NCI-H1417 treated with DMSO at 0.1 percent for 48 hours (cell line): ENCODE data around the gene APRT.

Experiments used
- DNase-seq: peaks from one replicate; lab custom pipeline; 2025; lab: John Stamatoyannopoulos, UW

Gene APRT

GRCh38 chr16:88807626-88808453 is 3.9 kb downstream of the APRT start:
- DNase-seq, result no peak

DNA sequence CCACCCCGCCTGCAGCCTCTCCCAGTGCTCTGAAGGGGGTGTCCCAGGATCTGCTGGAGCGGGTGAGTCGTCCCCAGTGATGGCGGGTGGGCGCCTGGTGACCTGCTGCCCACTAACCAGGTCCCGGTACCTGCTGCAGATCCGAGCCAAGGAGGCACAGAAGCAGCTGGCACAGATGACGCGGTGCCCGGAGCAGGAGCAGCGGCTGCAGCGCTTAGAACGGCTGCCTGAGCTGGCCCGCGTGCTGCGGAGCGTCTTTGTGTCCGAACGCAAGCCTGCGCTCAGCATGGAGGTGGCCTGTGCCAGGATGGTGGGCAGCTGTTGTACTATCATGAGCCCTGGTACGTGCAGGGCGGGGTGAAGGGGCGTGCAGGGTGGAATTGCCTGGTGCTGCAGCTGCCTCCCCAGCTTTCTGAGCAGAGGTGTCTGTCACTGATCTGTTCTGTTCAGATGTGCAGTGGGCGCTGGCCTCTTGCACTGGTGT is 4.5 kb downstream of the APRT start:
- no peak for DNase-seq

- DNase-seq, result no peak
These were observed 5.1 kb downstream of the APRT start for GRCh38 chr16:88806491-88807111.

DNA sequence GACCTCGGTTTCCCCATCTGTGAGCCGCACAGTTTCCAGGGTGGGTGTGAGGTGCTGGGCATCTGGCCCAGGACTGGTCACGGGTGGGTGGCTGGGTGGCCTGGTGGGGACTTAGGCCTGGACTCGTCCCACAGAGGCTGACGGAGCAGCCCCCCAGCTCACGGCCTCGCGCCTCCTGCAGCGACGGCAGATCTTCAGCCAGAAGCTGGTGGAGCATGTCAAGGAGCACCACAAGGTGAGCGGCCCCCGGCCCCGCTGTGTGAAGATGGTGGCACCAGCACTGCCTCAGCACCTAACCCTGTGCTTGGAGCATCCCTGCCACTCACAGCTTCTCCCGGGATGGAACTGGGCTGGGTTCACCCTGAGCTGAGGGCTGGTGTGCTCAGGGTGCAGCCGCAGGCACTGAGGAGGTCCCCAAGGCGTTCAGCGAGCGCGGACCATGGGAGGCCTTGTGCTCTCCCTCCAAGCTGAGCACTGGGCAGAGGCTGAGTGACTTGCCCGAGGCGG is 5.8 kb downstream of the APRT start:
- no peak for DNase-seq

- DNase-seq, result no peak
These were observed 6.4 kb downstream of the APRT start for GRCh38 chr16:88805340-88805715.

GRCh38 chr16:88804552-88805339 is 7.0 kb downstream of the APRT start:
- no peak for DNase-seq

DNA sequence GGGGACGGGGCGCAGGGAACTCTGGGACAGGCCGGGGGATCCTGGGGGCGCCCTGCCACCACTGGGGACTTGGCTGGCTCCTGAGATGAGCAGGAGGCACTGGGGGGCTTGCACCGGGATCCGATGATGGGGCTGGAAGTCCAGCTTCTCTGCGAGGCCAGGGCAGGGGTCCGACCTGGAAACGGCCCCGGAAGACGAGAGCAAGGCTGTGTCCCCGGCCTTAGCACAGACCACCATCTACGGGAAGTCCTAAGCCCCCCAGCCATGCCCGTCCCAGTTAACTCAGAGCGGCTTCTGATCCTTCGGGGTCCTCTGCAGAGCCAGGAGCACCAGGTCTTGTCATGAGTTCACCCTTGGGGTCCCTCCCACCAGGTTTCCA is 7.6 kb downstream of the APRT start:
- no peak for DNase-seq

GRCh38 chr16:88803264-88803987 is 8.3 kb downstream of the APRT start, which contains the start of gene CDT1:
CDT1 (plus strand) TSS chr16:88803789; CDS start chr16:88803832, 43 bp downstream.
- DNase-seq, result peak; percentile 37

- DNase-seq, result no peak
These were observed 11.5 kb downstream of the APRT start for GRCh38 chr16:88800277-88800592.

DNA sequence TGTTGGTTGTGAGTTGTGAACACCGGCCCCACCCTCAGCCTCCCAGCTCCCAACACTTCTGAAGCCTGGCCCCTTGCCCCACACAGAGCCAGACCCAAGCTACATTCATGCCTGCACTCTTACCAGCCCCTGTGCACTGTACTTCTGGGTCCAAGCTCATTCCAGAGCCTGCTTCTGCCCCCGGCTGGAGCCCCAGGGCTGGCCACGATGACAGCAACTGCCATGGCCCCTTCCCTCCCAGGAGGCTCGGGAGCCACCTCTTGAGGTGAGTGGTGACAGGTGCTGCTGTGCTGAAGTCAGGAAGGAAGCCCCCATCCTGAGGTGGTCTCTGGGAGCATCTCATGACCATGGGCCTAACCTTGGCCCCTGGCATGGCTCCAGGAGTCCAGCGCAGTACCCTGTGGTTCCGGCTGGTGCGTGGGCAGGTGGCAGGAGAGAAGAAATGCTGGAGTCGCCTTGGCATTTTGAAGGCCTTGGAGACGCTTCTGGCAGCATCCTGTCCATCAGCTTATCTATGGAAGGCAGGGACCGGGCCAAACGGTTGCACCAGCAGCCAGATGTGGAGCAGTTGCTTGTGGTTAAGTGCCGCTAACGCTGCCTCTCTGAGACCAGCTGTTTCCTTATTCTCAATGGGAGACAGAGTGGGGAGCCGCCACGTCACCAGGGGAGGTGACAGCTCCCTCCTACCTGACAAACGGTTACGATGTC is 12.0 kb downstream of the APRT start:
- no peak for DNase-seq

GRCh38 chr16:88798772-88799455 is 12.8 kb downstream of the APRT start:
- no peak for DNase-seq

GRCh38 chr16:88798073-88798472 is 13.7 kb downstream of the APRT start:
- DNase-seq, result no peak

GRCh38 chr16:88796278-88796677 is 15.4 kb downstream of the APRT start:
- DNase-seq, result no peak

GRCh38 chr16:88793251-88793954 is 18.3 kb downstream of the APRT start:
- no peak for DNase-seq

GRCh38 chr16:88792668-88793250 is 19.0 kb downstream of the APRT start:
- no peak for DNase-seq

GRCh38 chr16:88792078-88792550 is 19.6 kb downstream of the APRT start:
- DNase-seq, result no peak

DNA sequence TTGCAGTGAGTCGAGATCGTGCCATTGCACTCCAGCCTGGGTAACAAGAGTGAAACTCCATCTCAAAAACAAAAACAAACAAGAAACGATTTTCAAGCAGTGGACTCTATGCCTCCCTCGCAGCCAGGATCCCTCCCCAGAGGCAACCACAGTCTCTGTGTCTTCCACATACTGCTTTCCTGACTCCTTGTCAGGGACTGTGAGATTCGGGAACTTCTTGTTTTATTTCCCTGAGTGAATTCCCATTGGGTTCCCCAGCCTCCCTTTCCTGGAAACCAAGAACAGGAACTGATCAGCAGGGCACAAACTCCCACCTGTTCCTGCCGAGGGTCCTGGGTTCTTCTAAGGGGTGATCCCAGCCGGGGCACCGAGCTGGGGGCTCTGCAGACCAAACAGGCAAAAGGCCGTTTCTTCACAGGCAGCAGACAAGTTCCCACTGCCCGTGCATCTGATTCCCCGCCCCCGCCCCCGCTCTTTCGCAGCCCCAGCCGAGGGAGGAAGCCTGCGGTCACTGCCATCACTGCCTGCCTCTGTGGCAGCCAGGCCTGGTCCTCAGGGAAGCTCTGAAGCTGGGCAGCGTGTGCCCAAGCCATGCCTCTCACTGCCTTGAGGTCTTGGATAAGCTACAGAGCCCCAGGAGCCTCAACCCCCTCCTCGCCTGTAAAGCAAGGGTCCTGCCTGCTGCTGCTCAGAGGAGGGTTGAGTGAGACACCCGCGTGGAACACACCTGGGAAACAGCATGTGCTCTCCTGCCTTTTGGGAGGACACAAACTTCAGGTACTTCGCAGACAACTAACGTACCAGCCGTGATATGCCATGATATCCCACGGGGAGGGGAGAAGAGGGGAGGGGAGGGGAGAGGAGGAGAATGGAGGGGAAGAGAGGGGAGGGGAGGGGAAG is 21.2 kb downstream of the APRT start:
- no peak for DNase-seq

DNA sequence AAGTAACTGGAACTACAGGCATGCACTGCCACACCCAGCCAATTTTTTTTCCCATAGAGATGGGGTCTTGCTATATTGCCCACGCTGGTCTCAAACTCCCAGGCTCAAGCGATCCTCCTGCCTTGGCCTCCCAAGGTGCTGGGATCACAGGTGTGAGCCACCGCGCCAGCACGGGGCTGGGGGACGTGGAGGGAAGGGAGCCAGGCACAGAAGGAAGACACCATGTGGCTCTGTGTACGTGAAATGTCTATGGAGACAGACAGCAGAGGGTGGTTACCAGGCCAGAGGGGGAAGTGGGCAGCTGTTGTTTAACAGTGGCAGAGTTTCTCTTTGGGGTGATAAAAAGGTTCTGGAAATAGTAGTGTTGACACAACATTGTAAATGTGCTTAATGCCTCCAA is 22.1 kb downstream of the APRT start:
- DNase-seq, result no peak
